ENCODE results near the gene FOXC1.
A peak's percentile ranks its signal among the peaks of the same experiment; 100 is the strongest.

Gene FOXC1

GRCh38 chr6:1600063-1600763, 9.5 kb upstream of the FOXC1 start:
- no peak for DNase-seq

- no peak for DNase-seq
Measured at GRCh38 chr6:1600764-1601157, 9.0 kb upstream of the FOXC1 start.

GRCh38 chr6:1601158-1602048, 8.3 kb upstream of the FOXC1 start:
- DNase-seq = no peak

- DNase-seq = no peak
Measured at GRCh38 chr6:1602049-1602713, 7.5 kb upstream of the FOXC1 start.

- no peak for DNase-seq
Measured at GRCh38 chr6:1603708-1604107, 6.0 kb upstream of the FOXC1 start.

- DNase-seq = peak; percentile 28
Measured at GRCh38 chr6:1604158-1605003, 5.3 kb upstream of the FOXC1 start.

- DNase-seq = no peak
Measured at GRCh38 chr6:1605004-1605892, 4.5 kb upstream of the FOXC1 start.

GRCh38 chr6:1605893-1606779, 3.6 kb upstream of the FOXC1 start:
- no peak for DNase-seq

GRCh38 chr6:1606780-1607515, 2.8 kb upstream of the FOXC1 start:
- DNase-seq = peak; percentile 45

- DNase-seq = peak; percentile 71
Measured at GRCh38 chr6:1607516-1608221, 2.0 kb upstream of the FOXC1 start.

- DNase-seq = peak; percentile 37
Measured at GRCh38 chr6:1608222-1609040, 1.3 kb upstream of the FOXC1 start.

GRCh38 chr6:1609041-1609647, 571 bp upstream of the FOXC1 start:
- DNase-seq = no peak

GRCh38 chr6:1610497-1611321, 994 bp downstream of the FOXC1 start:
- no peak for DNase-seq

GRCh38 chr6:1611322-1611571, 1.5 kb downstream of the FOXC1 start:
- no peak for DNase-seq

GRCh38 chr6:1611572-1612298, 2.0 kb downstream of the FOXC1 start:
- DNase-seq = no peak

- no peak for DNase-seq
Measured at GRCh38 chr6:1612299-1612973, 2.7 kb downstream of the FOXC1 start.

Measured in NCI-H2171 treated with DMSO at 0.1 percent for 48 hours (cell line).